ENCODE results near the gene SYT7.
"Not testable (repeated sequence)": the region's sequence is repeated elsewhere in the genome, so short reads cannot be mapped to it uniquely, and the experiment has no call there.

Gene SYT7

DNA sequence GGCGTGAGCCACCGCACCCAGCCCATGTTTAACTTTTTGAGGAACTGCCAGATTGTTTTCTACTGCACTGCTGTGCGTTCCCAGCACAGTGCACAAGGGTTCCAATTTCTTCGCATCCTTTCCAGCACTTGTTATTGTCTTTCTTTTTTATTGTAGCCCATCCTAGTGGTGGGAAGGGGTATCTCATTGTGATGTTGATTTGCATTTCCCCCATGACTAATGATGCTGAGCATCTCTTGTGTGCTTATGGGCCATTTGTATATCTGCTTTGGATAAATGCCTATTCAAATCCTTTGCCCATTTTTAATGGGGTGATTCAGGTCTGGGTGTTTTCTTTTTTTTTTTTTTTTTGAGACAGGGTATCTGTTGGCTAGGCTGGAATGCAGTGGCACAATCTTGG, 36.6 kb upstream of the SYT7 start:
- FAIRE-seq (no peak), DNase-seq (ENCODE audit: insufficient read length) (no peak)
- no peak for TF ChIP-seq POLR2A (IDR thresholded peaks at IDR 0.05; ENCODE audit: low read depth, low read length)
- TF ChIP-seq TAF1 (IDR thresholded peaks at IDR 0.05; ENCODE audit: borderline replicate concordance, low read depth, low read length): no peak
- TF ChIP-seq POLR2AphosphoS5 (IDR thresholded peaks at IDR 0.05; ENCODE audit: low read depth, low read length): no peak

DNA sequence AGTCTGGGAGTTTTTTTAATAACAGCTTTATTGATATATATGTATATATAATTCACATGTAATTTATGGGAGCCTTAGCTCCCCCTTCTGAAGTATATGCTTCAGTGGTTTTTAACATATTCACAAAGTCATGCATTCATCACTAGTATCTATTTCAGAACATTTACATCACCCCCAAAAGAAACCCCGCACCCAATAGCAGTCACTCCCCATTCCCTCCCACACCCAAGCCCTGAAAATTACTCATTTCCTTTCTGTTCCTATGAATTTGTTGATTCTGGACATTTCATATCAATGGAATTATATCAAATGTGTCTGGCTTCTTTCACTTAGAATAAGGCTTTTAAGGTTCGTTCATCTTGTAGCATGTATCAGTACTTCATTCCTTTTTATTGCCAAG, 35.6 kb upstream of the SYT7 start:
- DNase-seq (ENCODE audit: insufficient read length): no peak
- no peak for TF ChIP-seq POLR2A (IDR thresholded peaks at IDR 0.05; ENCODE audit: low read depth, low read length)
- TF ChIP-seq TAF1 (IDR thresholded peaks at IDR 0.05; ENCODE audit: borderline replicate concordance, low read depth, low read length): no peak
- TF ChIP-seq POLR2AphosphoS5 (IDR thresholded peaks at IDR 0.05; ENCODE audit: low read depth, low read length): no peak
- no peak for FAIRE-seq

- FAIRE-seq; DNase-seq (ENCODE audit: insufficient read length): not testable (repeated sequence)
Measured at GRCh38 chr11:61614782-61615181, 33.9 kb upstream of the SYT7 start.

GRCh38 chr11:61613870-61614269, 33.0 kb upstream of the SYT7 start:
- DNase-seq (ENCODE audit: insufficient read length) (no peak), FAIRE-seq (no peak)
- TF ChIP-seq TAF1 (IDR thresholded peaks at IDR 0.05; ENCODE audit: borderline replicate concordance, low read depth, low read length) (no peak), POLR2AphosphoS5 (IDR thresholded peaks at IDR 0.05; ENCODE audit: low read depth, low read length) (no peak), POLR2A (IDR thresholded peaks at IDR 0.05; ENCODE audit: low read depth, low read length) (no peak)

GRCh38 chr11:61613051-61613450, 32.2 kb upstream of the SYT7 start:
- DNase-seq (ENCODE audit: insufficient read length) (no peak), FAIRE-seq (no peak)
- TF ChIP-seq POLR2AphosphoS5 (IDR thresholded peaks at IDR 0.05; ENCODE audit: low read depth, low read length) (no peak), POLR2A (IDR thresholded peaks at IDR 0.05; ENCODE audit: low read depth, low read length) (no peak), TAF1 (IDR thresholded peaks at IDR 0.05; ENCODE audit: borderline replicate concordance, low read depth, low read length) (no peak)

- FAIRE-seq: no peak
- DNase-seq (ENCODE audit: insufficient read length): no peak
- TF ChIP-seq POLR2A (IDR thresholded peaks at IDR 0.05; ENCODE audit: low read depth, low read length) (no peak), TAF1 (IDR thresholded peaks at IDR 0.05; ENCODE audit: borderline replicate concordance, low read depth, low read length) (no peak), POLR2AphosphoS5 (IDR thresholded peaks at IDR 0.05; ENCODE audit: low read depth, low read length) (no peak)
Measured at GRCh38 chr11:61611309-61611708, 30.4 kb upstream of the SYT7 start.

DNA sequence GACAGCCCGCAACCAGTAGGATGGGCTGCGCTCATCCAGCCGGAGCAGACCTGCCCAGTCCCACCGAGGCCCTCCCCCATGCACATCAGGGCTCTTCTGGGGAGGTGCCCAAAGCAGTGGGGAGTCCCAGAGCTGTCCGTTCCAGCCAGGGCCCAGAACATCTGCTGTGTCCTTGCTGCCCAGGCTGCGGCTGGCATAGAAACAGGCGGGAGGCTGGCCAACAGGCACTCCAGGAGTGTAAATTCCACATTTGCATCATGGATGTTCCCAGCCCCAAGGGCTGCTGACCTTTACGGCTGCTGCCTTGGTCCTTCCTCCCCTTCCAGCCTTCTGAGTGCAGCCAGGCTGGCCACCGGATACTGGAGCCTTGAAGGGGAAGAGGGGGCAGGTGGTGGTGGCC, 30.0 kb upstream of the SYT7 start:
- FAIRE-seq (no peak), DNase-seq (ENCODE audit: insufficient read length) (no peak)
- no peak for TF ChIP-seq POLR2AphosphoS5 (IDR thresholded peaks at IDR 0.05; ENCODE audit: low read depth, low read length)
- TF ChIP-seq TAF1 (IDR thresholded peaks at IDR 0.05; ENCODE audit: borderline replicate concordance, low read depth, low read length): no peak
- TF ChIP-seq POLR2A (IDR thresholded peaks at IDR 0.05; ENCODE audit: low read depth, low read length): no peak

GRCh38 chr11:61609980-61610366, 29.1 kb upstream of the SYT7 start:
- DNase-seq (ENCODE audit: insufficient read length) (no peak), FAIRE-seq (no peak)
- TF ChIP-seq TAF1 (IDR thresholded peaks at IDR 0.05; ENCODE audit: borderline replicate concordance, low read depth, low read length) (no peak), POLR2AphosphoS5 (IDR thresholded peaks at IDR 0.05; ENCODE audit: low read depth, low read length) (no peak), POLR2A (IDR thresholded peaks at IDR 0.05; ENCODE audit: low read depth, low read length) (no peak)

- DNase-seq (ENCODE audit: insufficient read length) (no peak), FAIRE-seq (no peak)
- TF ChIP-seq POLR2A (IDR thresholded peaks at IDR 0.05; ENCODE audit: low read depth, low read length): no peak
- TF ChIP-seq TAF1 (IDR thresholded peaks at IDR 0.05; ENCODE audit: borderline replicate concordance, low read depth, low read length): no peak
- TF ChIP-seq POLR2AphosphoS5 (IDR thresholded peaks at IDR 0.05; ENCODE audit: low read depth, low read length): no peak
Measured at GRCh38 chr11:61609000-61609979, 28.4 kb upstream of the SYT7 start.

DNA sequence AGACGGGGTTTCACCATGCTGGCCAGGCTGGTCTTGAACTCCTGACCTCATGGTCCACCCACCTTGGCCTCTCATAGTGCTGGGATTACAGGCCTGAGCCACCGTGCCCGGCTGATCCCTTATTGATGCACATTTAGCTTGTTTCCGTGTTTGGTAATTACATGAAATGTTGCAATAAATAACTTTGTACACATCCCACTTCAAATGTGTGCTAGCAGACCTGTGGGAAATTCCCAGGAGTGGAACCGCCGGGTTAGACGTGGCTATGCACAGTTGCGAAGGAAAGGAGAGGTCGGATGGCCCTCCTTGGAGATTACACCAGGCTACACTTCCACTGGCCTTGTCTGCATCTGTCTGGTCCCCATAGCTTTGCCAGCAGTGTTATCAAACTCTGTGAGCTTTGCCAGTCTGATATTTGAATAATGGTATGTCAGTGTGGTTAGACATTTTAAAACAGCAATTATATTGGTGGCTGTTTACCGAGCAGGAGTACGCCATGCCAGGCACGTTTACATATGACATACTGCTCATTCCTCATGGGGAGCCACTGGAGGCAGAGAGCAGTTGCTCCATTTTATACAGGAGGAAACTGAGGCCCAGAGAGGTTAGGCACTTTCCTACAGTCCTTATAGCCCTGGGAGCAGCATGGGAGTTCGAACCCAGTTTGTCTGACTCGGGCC, 27.2 kb upstream of the SYT7 start:
- TF ChIP-seq POLR2A (IDR thresholded peaks at IDR 0.05; ENCODE audit: low read depth, low read length) (no peak), TAF1 (IDR thresholded peaks at IDR 0.05; ENCODE audit: borderline replicate concordance, low read depth, low read length) (no peak), POLR2AphosphoS5 (IDR thresholded peaks at IDR 0.05; ENCODE audit: low read depth, low read length) (no peak)
- DNase-seq (ENCODE audit: insufficient read length): no peak
- FAIRE-seq: no peak

DNA sequence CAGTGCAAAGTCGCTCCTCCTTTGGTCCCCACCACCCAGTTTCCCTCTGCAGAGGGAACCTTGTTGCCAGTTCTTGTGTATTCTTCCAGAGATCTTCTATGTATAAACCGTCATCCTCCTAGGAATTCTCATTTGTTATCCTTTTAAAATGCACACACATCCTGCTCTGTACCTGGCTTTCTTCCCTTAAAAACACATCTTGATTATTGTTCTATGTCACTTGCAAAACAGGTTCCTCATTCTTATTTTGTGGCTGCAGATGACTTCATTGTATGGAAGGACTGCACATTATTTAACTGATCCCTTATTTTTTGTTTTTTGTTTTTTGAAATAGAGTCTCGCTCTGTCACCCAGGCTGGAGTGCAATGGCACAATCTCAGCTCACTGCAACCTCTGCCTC, 26.6 kb upstream of the SYT7 start:
- FAIRE-seq (no peak), DNase-seq (ENCODE audit: insufficient read length) (no peak)
- TF ChIP-seq TAF1 (IDR thresholded peaks at IDR 0.05; ENCODE audit: borderline replicate concordance, low read depth, low read length): no peak
- no peak for TF ChIP-seq POLR2A (IDR thresholded peaks at IDR 0.05; ENCODE audit: low read depth, low read length)
- TF ChIP-seq POLR2AphosphoS5 (IDR thresholded peaks at IDR 0.05; ENCODE audit: low read depth, low read length): no peak

DNA sequence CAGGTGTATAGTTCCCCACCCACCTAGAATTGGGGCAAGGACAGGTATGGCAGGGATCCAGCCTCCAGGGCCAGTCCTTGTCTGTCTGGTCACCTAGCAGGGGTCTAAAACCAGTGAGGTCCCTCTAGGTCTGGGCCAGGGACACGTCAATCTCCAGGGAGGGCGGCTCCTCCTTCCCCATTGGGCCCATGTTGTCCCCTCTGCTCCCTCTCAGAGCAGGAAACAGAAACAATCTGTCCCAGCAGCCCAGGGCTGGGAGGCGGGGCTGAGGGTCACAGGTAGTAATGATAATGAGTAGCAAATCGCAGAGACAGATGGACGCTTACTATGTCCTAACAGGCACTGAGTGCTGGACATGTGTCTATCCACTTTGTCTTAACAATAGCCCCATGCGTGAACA, 22.8 kb upstream of the SYT7 start:
- no peak for DNase-seq (ENCODE audit: insufficient read length)
- TF ChIP-seq POLR2AphosphoS5 (IDR thresholded peaks at IDR 0.05; ENCODE audit: low read depth, low read length) (no peak), POLR2A (IDR thresholded peaks at IDR 0.05; ENCODE audit: low read depth, low read length) (no peak), TAF1 (IDR thresholded peaks at IDR 0.05; ENCODE audit: borderline replicate concordance, low read depth, low read length) (no peak)
- no peak for FAIRE-seq

Measured in GM12892 (cell line).